22Rv1 (cell line): ENCODE results near the gene FAM193B.

Experiments used
- CTCF ChIP-seq: fragments of 450-650 bp; IDR thresholded peaks from 2 replicates; pipeline ENCODE4 v1.5.1; 2017; ENCODE audit warnings: mild to moderate bottlenecking
- ZFX ChIP-seq: fragments of 450-650 bp; IDR thresholded peaks from 2 replicates; pipeline ENCODE4 v1.6.1; 2017; ENCODE audit warnings: antibody characterized with exemption, borderline replicate concordance

GRCh38 chr5:177484902-177485549 lies 69.3 kb downstream of the FAM193B start:
- TF ChIP-seq CTCF (no peak), ZFX (no peak)
